Measurements from ENCODE around the gene TEKTIP1.
A peak's percentile ranks its signal among the peaks of the same experiment; 100 is the strongest.

Gene TEKTIP1

DNA sequence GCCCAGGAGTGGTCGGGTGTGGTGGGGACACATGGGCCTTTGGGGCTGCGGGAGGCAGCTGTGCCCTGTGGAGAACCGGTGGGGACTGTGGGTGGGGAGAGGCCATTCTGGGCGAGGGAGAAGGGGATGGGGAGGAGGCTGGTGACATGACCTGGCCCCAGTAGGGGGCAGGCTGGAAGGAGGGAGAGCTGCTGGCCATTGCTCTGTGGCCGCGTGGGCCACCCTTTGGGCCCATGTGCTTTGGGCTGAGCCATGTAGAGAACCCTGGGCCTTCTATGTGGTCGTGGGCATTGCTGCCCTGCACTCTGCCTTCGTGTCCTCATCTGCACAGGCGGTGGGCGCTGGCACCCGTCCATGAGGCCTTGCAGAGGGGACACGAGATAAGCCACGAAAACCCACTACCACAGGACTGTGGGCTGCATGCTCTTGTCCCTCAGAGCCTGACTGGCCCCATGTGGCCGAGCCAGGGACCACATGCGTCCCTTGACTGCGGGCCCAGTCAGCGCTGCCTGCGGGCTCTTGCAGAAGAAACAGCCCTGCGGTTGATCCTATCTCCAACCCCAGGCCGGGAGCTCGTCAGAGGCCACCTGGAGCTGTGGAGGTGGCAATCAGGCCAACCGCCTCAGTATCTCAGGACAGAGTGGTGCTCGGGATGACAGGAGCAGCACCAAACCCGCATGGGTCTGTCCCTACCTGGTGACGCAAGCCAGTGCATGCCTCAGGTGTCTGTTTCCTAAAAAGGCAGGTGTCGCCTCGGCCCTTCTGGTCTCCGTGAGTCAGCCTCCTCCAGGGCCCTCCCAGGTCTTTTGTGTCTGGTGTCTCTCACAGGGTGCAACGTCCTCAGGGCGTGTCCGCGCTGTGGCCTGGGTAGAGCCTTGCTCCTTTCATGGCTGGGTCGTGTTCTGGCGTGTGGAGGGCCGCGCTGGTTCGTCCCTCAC lies 18.5 kb upstream of the TEKTIP1 start:
- DNase-seq (ENCODE audit: low read depth): peak; percentile 93
- H3K4me3 ChIP-seq (ENCODE audit: low read length): no peak overlapping the region
- peak; percentile 7 for TF ChIP-seq CTCF (IDR thresholded peaks at IDR 0.05; ENCODE audit: insufficient read depth, low read depth, low read length, missing control alignments)

DNA sequence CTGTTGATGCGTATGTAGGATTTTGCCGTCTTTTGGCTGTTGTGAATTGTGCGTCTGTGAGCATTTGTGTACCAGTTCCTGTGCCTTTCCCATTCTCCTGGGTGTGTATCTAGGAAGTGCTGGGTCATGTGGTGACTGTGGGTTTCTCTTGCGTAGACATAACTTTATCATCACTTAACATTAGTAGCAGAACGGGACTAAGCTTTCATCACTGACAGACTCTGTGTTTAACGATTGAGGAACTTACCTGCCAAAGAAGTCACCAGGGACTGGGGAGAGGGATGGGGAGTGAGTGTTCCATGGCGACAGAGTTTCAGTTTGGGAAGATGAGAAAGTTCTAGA lies 17.9 kb upstream of the TEKTIP1 start:
- DNase-seq (ENCODE audit: low read depth): no peak
- H3K4me3 ChIP-seq (ENCODE audit: low read length): no peak overlapping the region
- no peak for TF ChIP-seq CTCF (IDR thresholded peaks at IDR 0.05; ENCODE audit: insufficient read depth, low read depth, low read length, missing control alignments)

GRCh38 chr19:3522421-3523360 lies 16.3 kb upstream of the TEKTIP1 start:
- no peak for DNase-seq (ENCODE audit: low read depth)
- TF ChIP-seq CTCF (IDR thresholded peaks at IDR 0.05; ENCODE audit: insufficient read depth, low read depth, low read length, missing control alignments): no peak
- no peak overlapping the region for H3K4me3 ChIP-seq (ENCODE audit: low read length)

- DNase-seq (ENCODE audit: low read depth): no peak
- no peak overlapping the region for H3K4me3 ChIP-seq (ENCODE audit: low read length)
- TF ChIP-seq CTCF (IDR thresholded peaks at IDR 0.05; ENCODE audit: insufficient read depth, low read depth, low read length, missing control alignments): no peak
Measured at GRCh38 chr19:3523361-3524077, 15.5 kb upstream of the TEKTIP1 start.

- H3K4me3 ChIP-seq (ENCODE audit: low read length): no peak overlapping the region
- no peak for DNase-seq (ENCODE audit: low read depth)
- TF ChIP-seq CTCF (IDR thresholded peaks at IDR 0.05; ENCODE audit: insufficient read depth, low read depth, low read length, missing control alignments): no peak
Measured at GRCh38 chr19:3524078-3524842, 14.7 kb upstream of the TEKTIP1 start.

DNA sequence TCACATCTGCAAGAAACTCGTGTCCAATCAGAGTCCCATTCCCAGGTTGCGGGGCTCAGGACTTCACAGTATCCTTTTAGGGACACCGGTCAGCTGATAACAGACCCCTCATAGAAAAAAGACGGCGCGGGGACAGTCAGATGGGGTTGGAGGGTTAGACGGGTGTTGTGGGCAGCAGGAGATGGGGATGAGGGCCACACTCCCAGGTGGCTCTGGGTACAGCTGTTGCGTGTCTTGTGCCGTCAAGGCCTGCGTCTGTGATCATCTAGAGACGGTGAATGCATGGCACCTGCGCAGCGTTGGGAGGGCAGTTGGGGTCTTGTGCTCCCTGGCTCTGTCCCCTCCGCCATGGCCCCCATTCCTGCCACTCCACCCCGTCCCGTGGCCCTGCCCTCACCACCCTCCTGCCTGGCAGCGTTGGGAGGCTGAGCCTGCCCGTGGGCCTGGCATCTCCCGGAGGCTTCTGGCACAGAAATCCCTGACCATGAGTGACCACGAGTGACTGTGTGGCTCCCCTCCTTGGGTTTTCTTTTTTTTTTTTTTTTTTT lies 14.0 kb upstream of the TEKTIP1 start:
- H3K4me3 ChIP-seq (ENCODE audit: low read length): no peak overlapping the region
- no peak for DNase-seq (ENCODE audit: low read depth)
- TF ChIP-seq CTCF (IDR thresholded peaks at IDR 0.05; ENCODE audit: insufficient read depth, low read depth, low read length, missing control alignments): no peak
